Stimulated activated CD8-positive, alpha-beta memory T cell treated with anti-CD3 and anti-CD28 coated beads, Interleukin-4, amount 100 ng/mL, for 48 hours (primary cell): ENCODE measurements around the gene CCNY.
"Not testable (repeated sequence)": the region's sequence is repeated elsewhere in the genome, so short reads cannot be mapped to it uniquely, and the experiment has no call there.

Experiments used
- DNase-seq: peaks from one replicate; pipeline ENCODE4 v3.0.0-alpha.2; 2020

Gene CCNY

GRCh38 chr10:35493196-35494118, 157.1 kb downstream of the CCNY start:
- no peak for DNase-seq

- DNase-seq, result no peak
These were observed 159.3 kb downstream of the CCNY start for GRCh38 chr10:35495521-35496119.

GRCh38 chr10:35497909-35498308, 161.6 kb downstream of the CCNY start:
- DNase-seq, result no peak

- DNase-seq, result no peak
These were observed 162.4 kb downstream of the CCNY start for GRCh38 chr10:35498693-35499092.

GRCh38 chr10:35501923-35502322, 165.6 kb downstream of the CCNY start:
- no peak for DNase-seq

GRCh38 chr10:35502692-35503091, 166.4 kb downstream of the CCNY start:
- DNase-seq, result no peak

- no peak for DNase-seq
These were observed 167.3 kb downstream of the CCNY start for GRCh38 chr10:35503578-35503977.

GRCh38 chr10:35504132-35504531, 167.8 kb downstream of the CCNY start:
- DNase-seq, result no peak

GRCh38 chr10:35505241-35505873, 169.0 kb downstream of the CCNY start:
- DNase-seq, result no peak

- no peak for DNase-seq
These were observed 170.4 kb downstream of the CCNY start for GRCh38 chr10:35506741-35507140.

GRCh38 chr10:35507519-35508109, 171.3 kb downstream of the CCNY start:
- no peak for DNase-seq

GRCh38 chr10:35508647-35509046, 172.3 kb downstream of the CCNY start:
- DNase-seq, result no peak

- DNase-seq, result no peak
These were observed 174.6 kb downstream of the CCNY start for GRCh38 chr10:35510891-35511290.

GRCh38 chr10:35511647-35512046, 175.3 kb downstream of the CCNY start:
- DNase-seq, result no peak

- no peak for DNase-seq
These were observed 179.9 kb downstream of the CCNY start for GRCh38 chr10:35516102-35516670.

- DNase-seq, result no peak
These were observed 181.3 kb downstream of the CCNY start for GRCh38 chr10:35517431-35518181.

- DNase-seq, result not testable (repeated sequence)
These were observed 181.9 kb downstream of the CCNY start for GRCh38 chr10:35518187-35518586.

- no peak for DNase-seq
These were observed 184.7 kb downstream of the CCNY start for GRCh38 chr10:35520996-35521395.

GRCh38 chr10:35523670-35524225, 187.4 kb downstream of the CCNY start:
- DNase-seq, result no peak

- no peak for DNase-seq
These were observed 190.4 kb downstream of the CCNY start for GRCh38 chr10:35526746-35527145.

GRCh38 chr10:35532141-35532540, 195.8 kb downstream of the CCNY start:
- no peak for DNase-seq

GRCh38 chr10:35533565-35533964, 197.3 kb downstream of the CCNY start:
- DNase-seq, result no peak
